Measurements from ENCODE around the gene COA6. TPM values are rescaled to one million over a fixed set of nuclear protein-coding genes. Genes with fewer than 3 reads are reported as not detected.

COA6 gene
- total RNA-seq, 1 donor from 2014 or later: 18.2 TPM

DNA sequence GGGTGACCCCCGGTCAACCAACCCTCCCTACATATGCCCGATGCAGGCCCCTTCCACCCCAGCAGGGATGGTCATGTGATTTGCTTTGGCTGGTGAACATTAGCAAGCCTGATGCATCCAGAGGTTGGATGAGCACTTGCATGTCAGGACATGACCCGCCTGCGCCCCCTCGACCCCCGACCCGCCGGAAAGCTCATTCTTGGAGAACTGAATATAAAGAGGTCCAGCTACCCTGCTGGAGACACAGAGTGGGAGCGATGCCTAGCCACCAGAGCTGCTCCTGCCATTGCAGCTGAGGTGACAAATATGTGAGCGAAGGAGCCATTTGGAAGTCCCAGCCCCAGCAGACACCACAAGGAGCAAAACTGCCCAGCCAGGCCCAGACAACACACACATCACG, 39.6 kb downstream of the COA6 start:
- DNase-seq (ENCODE audit: low spot score): no peak

GRCh38 chr1:234413485-234413884, 40.2 kb downstream of the COA6 start:
- DNase-seq (ENCODE audit: low spot score): no peak

DNA sequence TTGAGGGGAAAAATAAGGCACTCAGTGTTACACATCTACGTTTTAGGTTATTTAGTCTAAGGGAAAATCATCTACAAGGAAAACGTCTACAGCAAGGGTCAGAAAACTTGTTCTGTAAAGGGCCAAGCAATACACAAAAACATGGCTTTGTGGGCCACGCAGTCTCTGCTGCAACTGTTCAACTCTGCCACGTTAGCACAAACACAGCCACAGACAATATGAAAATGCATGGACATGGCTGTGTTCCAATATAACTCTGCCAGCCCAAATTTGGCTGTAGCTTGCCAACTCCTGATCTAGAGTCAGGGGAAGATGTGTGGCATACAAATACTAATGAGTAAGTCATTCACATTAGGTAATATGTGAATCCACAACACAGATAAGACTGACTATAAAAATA, 40.7 kb downstream of the COA6 start:
- DNase-seq (ENCODE audit: low spot score): no peak

- DNase-seq (ENCODE audit: low spot score): no peak
These were observed 54.8 kb downstream of the COA6 start for GRCh38 chr1:234427950-234428646.

DNA sequence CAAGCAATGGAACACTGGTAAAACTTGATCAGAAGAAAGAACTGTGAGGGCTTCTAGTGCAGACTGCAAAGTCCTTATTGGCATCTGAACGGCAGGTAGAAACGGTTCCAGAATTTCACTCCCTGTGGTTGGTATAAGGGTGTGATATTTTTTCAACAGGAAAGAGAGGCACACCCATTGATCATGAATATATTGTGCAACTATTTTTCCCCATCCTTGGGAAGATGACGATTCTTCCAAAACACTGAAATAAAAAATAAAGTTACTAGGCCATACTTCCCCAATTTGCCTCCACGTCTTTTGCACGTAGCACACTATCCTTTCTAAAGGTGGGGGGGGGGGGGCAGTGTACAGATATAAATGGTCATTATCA, 56.2 kb downstream of the COA6 start:
- DNase-seq (ENCODE audit: low spot score): no peak

DNA sequence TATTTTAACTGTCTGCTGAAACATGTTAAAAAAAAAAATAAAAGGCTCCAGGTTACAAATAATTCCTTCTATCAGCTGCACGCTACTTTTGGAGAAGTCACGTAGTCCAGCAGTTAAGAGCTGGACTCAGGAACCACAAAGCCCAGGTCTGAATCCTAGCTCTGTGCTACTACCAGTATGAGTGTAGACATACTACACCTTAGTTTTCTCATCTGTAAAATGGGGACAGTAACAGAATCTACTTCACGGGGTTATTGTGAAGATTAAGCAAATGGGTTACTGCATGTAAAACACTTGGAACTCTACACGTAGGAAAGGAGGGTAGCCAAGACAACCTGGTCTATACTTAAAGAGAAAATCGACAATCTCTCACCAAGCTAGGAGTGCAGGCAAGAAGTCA, 57.4 kb downstream of the COA6 start:
- DNase-seq (ENCODE audit: low spot score): no peak

DNA sequence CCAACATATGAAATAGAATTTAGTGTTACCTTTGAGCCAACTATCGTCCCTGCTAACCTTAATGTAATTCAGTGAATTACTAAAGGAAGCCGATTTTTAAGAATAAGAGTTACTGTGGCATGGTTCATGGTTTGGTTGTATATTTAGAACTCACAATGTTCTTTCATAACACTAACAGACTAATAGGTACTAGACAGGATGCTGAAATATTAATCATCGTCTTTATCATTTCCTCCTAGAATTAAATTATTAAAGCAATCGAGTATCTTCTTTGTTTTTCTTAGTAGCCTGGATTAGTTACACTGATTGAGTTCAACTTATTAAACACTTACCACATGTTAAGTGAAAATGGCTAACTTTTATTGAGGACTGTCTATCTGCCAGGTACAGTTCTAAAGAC, 58.0 kb downstream of the COA6 start:
- DNase-seq (ENCODE audit: low spot score): no peak

GRCh38 chr1:234433563-234434285, 60.5 kb downstream of the COA6 start:
- no peak for DNase-seq (ENCODE audit: low spot score)

Other genes starting within 250 kb of the COA6 start
- 59.9 TPM for gene TARBP1, start 105.7 kb downstream of the COA6 start, total RNA-seq
- gene IRF2BP2, start 236.7 kb downstream of the COA6 start, total RNA-seq: 118 TPM